Measurements from ENCODE around the gene SSTR4.

The SSTR4 gene

DNA sequence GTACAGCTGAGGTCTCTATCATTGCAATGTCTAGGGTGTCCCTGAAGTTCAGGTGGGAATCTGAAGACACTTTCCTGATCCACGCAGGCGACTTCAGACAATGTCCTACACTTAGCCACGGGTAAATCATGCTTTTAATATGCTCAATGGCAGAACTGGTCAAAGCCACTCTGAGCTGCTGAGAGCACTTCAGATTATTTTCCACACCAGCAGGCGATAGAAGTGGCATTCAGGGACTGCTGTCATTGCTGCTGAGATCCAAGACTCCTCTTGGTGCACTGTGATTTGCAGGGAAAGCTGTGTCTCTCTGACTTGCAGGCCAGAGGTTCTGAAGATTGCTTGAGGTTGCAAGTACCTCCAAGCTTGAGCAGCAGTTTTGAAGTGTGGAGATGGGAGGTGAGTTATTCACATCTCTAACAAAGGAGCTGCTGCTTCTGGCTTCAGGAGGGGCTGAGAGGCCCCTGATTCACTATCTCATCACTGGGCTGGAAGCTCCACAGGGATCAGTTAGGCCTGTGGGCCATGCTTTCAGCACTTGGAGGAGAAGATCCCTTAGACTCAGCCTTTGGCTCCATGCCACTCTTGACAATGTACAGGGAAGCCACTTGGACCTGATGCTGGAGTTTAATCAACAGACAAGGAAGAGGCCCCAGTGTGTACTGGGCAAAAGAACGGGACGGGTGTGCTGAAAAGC, 2.9 kb upstream of the SSTR4 start:
- peaks cover 0 to 19% of the 10 kb centered on the region in 2 donors for H3K27me3 ChIP-seq (ENCODE audit: control insufficient read depth in 1 of 2, insufficient read depth in 2 of 2, low read length in 2 of 2)
- no peak overlapping the region for H3K27ac ChIP-seq (ENCODE audit: low read depth, low read length)
- H3K9me3 ChIP-seq (ENCODE audit: low read length) = no peaks in the 10 kb centered on the region
- H3K4me3 ChIP-seq (ENCODE audit: low read depth in 1 of 2, low read length in 2 of 2) = no peak overlapping the region
- H3K9ac ChIP-seq (ENCODE audit: low read length) = no peak overlapping the region
- H3K36me3 ChIP-seq (ENCODE audit: insufficient read depth, low read length) = no peaks in the 10 kb centered on the region
- no peaks in the 10 kb centered on the region for H3K4me1 ChIP-seq (ENCODE audit: insufficient read depth, low read length)

GRCh38 chr20:23032750-23033078, 2.4 kb upstream of the SSTR4 start:
- Histone ChIP-seq H3K9me3 (ENCODE audit: low read length) (no peaks in the 10 kb centered on the region), H3K27me3 (ENCODE audit: control insufficient read depth in 1 of 2, insufficient read depth in 2 of 2, low read length in 2 of 2) (peaks cover 0 to 19% of the 10 kb centered on the region in 2 donors), H3K4me1 (ENCODE audit: insufficient read depth, low read length) (no peaks in the 10 kb centered on the region), H3K27ac (ENCODE audit: low read depth, low read length) (no peak overlapping the region), H3K36me3 (ENCODE audit: insufficient read depth, low read length) (no peaks in the 10 kb centered on the region), H3K4me3 (ENCODE audit: low read depth in 1 of 2, low read length in 2 of 2) (no peak overlapping the region), H3K9ac (ENCODE audit: low read length) (no peak overlapping the region)

DNA sequence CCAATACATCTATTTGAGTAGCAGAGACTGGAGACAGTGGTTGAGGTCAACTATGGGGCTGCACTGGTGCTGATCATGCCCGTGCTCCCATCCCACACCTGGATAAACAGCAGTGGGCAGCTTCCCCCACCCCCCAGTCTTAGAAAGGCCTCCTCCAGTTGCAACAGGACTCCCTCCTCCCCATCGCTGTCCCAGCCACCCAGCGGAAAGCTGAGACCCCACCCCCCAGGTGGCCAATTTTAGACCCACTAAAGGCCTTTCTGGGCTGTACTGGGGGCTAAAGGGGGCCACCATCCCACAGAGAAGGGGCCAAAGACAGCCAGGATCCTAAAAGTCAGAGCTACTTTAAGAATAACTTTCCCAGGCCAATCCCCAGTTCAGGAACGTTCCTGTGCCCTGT, 1.2 kb upstream of the SSTR4 start:
- Histone ChIP-seq H3K9me3 (ENCODE audit: low read length) (no peaks in the 10 kb centered on the region), H3K4me1 (ENCODE audit: insufficient read depth, low read length) (no peaks in the 10 kb centered on the region), H3K36me3 (ENCODE audit: insufficient read depth, low read length) (no peaks in the 10 kb centered on the region), H3K27ac (ENCODE audit: low read depth, low read length) (no peak overlapping the region), H3K4me3 (ENCODE audit: low read depth in 1 of 2, low read length in 2 of 2) (no peak overlapping the region), H3K9ac (ENCODE audit: low read length) (no peak overlapping the region), H3K27me3 (ENCODE audit: control insufficient read depth in 1 of 2, insufficient read depth in 2 of 2, low read length in 2 of 2) (peaks cover 0 to 19% of the 10 kb centered on the region in 2 donors)

- H3K27me3 ChIP-seq (ENCODE audit: control insufficient read depth in 1 of 2, insufficient read depth in 2 of 2, low read length in 2 of 2) = peaks cover 0 to 23% of the 10 kb centered on the region in 2 donors
- H3K4me3 ChIP-seq (ENCODE audit: low read depth in 1 of 2, low read length in 2 of 2) = no peak overlapping the region
- no peaks in the 10 kb centered on the region for H3K36me3 ChIP-seq (ENCODE audit: insufficient read depth, low read length)
These were observed 619 bp downstream of the SSTR4 start for GRCh38 chr20:23035731-23036130.

DNA sequence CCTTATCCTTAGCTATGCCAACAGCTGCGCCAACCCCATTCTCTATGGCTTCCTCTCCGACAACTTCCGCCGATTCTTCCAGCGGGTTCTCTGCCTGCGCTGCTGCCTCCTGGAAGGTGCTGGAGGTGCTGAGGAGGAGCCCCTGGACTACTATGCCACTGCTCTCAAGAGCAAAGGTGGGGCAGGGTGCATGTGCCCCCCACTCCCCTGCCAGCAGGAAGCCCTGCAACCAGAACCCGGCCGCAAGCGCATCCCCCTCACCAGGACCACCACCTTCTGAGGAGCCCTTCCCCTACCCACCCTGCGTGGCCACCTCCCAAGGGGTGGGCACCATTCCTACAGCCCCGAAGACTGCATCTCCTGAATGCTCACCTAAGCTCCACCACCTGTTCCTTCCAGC, 1.3 kb downstream of the SSTR4 start:
- no peaks in the 10 kb centered on the region for H3K36me3 ChIP-seq (ENCODE audit: insufficient read depth, low read length)
- peaks cover 0 to 26% of the 10 kb centered on the region in 2 donors for H3K27me3 ChIP-seq (ENCODE audit: control insufficient read depth in 1 of 2, insufficient read depth in 2 of 2, low read length in 2 of 2)
- H3K9me3 ChIP-seq (ENCODE audit: low read length) = no peaks in the 10 kb centered on the region
- no peaks in the 10 kb centered on the region for H3K4me1 ChIP-seq (ENCODE audit: insufficient read depth, low read length)
- no peak overlapping the region for H3K27ac ChIP-seq (ENCODE audit: low read depth, low read length)
- H3K9ac ChIP-seq (ENCODE audit: low read length) = no peak overlapping the region
- no peak overlapping the region for H3K4me3 ChIP-seq (ENCODE audit: low read depth in 1 of 2, low read length in 2 of 2)

More at GRCh38 chr20:23035731-23036130, 619 bp downstream of the SSTR4 start:
- H3K27ac ChIP-seq (ENCODE audit: low read depth, low read length) = no peak overlapping the region
- no peak overlapping the region for H3K9ac ChIP-seq (ENCODE audit: low read length)
- no peaks in the 10 kb centered on the region for H3K9me3 ChIP-seq (ENCODE audit: low read length)
- no peaks in the 10 kb centered on the region for H3K4me1 ChIP-seq (ENCODE audit: insufficient read depth, low read length)

DNA sequence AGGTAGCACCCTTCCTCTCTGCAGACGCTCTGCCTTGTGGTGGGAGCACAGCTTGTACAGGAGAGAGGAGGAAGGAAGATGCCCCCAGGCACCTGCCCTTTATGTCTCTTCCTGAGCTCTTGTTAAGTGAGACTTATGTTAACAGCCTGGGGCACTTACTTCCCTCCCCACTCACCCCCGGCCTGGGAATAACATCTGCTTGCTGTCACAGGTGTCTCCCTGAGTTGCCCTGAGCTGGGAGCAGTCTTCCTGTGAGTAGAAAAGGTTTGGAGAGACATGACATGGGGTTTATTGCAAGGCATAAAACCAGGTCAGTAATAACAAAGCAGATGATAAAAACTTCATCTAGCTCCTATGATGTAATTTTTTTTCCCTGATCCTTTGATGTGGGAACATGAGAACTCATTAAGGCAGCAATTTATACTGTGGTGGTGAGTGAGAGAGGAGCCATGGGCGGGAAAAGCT, 1.9 kb downstream of the SSTR4 start:
- no peak overlapping the region for H3K27ac ChIP-seq (ENCODE audit: low read depth, low read length)
- H3K36me3 ChIP-seq (ENCODE audit: insufficient read depth, low read length) = no peaks in the 10 kb centered on the region
- H3K27me3 ChIP-seq (ENCODE audit: control insufficient read depth in 1 of 2, insufficient read depth in 2 of 2, low read length in 2 of 2) = peaks cover 0 to 28% of the 10 kb centered on the region in 2 donors
- H3K9me3 ChIP-seq (ENCODE audit: low read length) = no peaks in the 10 kb centered on the region
- H3K9ac ChIP-seq (ENCODE audit: low read length) = no peak overlapping the region
- H3K4me1 ChIP-seq (ENCODE audit: insufficient read depth, low read length) = no peaks in the 10 kb centered on the region
- H3K4me3 ChIP-seq (ENCODE audit: low read depth in 1 of 2, low read length in 2 of 2) = no peak overlapping the region

- Histone ChIP-seq H3K4me1 (ENCODE audit: insufficient read depth, low read length) (no peaks in the 10 kb centered on the region), H3K36me3 (ENCODE audit: insufficient read depth, low read length) (no peaks in the 10 kb centered on the region), H3K9me3 (ENCODE audit: low read length) (no peaks in the 10 kb centered on the region), H3K9ac (ENCODE audit: low read length) (no peak overlapping the region), H3K27ac (ENCODE audit: low read depth, low read length) (no peak overlapping the region), H3K27me3 (ENCODE audit: control insufficient read depth in 1 of 2, insufficient read depth in 2 of 2, low read length in 2 of 2) (peaks cover 6 to 28% of the 10 kb centered on the region in 2 donors), H3K4me3 (ENCODE audit: low read depth in 1 of 2, low read length in 2 of 2) (no peak overlapping the region)
These were observed 4.2 kb downstream of the SSTR4 start for GRCh38 chr20:23039136-23039875.

DNA sequence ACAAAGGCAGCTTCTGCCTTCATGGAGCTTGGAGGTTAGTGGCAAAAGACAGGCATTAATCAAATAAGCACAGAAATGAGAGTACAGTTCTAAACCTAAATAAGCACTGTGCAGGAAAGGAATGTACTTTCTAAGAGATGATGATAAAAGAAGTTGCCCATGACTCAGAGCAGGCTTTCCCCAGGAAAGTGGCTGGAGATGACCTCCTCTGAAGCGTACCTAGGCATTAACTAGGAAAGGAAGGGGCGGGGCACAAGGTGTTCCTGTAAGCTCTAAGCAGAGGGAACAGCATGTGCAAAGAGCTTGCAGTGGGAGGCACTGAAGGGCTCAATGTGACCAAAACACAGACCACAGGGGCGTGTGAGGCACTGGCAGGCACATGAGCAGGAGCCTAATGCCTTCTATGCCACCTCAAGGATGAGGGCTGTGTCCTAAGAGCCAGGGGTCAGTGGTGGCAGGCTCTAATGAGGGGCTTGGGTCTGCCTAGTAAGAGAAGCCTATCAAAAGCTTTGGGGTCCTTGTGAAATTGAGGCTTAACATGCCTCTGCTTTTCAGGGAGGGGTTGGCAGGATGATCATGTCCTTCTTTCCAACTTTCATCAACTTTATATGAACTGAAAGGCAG, 4.9 kb downstream of the SSTR4 start:
- H3K27ac ChIP-seq (ENCODE audit: low read depth, low read length) = no peak overlapping the region

DNA sequence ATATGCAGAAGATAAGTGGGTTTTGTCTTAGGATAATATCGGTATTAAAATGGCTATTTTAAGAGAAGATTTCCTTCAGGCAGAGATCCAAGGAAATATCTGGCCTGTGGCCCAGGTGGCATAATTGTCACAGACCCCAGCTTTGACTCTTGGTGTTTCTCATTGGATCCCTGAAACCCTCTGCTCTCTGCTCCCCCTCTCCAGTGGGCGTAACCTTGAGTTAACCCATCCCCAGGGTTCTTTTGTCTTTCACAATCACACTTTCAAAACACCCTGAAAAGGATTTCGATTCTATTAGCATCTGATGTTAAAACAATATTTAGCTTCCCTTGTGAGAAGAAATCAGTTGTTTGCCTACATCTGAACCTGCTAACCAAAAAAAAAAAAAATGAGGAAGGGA, 7.2 kb downstream of the SSTR4 start:
- Histone ChIP-seq H3K9me3 (ENCODE audit: low read length) (no peaks in the 10 kb centered on the region), H3K27me3 (ENCODE audit: control insufficient read depth in 1 of 2, insufficient read depth in 2 of 2, low read length in 2 of 2) (peaks cover 17 to 26% of the 10 kb centered on the region in 2 donors)

More for the DNA sequence above, 4.9 kb downstream of the SSTR4 start:
- Histone ChIP-seq H3K9me3 (ENCODE audit: low read length) (no peaks in the 10 kb centered on the region), H3K9ac (ENCODE audit: low read length) (no peak overlapping the region), H3K4me3 (ENCODE audit: low read depth in 1 of 2, low read length in 2 of 2) (no peak overlapping the region), H3K4me1 (ENCODE audit: insufficient read depth, low read length) (no peaks in the 10 kb centered on the region), H3K27me3 (ENCODE audit: control insufficient read depth in 1 of 2, insufficient read depth in 2 of 2, low read length in 2 of 2) (peaks cover 6 to 26% of the 10 kb centered on the region in 2 donors), H3K36me3 (ENCODE audit: insufficient read depth, low read length) (no peaks in the 10 kb centered on the region)

DNA sequence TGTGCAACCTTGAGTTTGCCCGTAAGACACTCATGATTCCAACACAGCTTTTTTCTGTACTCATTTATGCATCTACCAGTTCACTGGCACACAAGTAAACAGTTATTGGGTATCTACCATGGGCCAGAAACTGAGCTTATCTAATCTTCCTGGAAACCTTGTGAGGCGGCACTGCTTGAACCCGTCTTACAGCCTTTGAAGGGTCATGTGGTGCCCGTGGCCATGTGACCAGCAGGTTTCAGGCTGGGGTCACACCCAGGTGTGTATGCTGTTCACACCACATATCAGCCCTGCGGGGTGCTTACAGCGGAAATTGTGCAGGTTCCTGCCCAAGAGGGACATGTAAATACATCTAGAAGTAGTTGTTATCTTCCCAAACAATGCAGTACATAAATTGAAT, 8.3 kb downstream of the SSTR4 start:
- Histone ChIP-seq H3K9me3 (ENCODE audit: low read length) (no peaks in the 10 kb centered on the region), H3K4me3 (ENCODE audit: low read depth in 1 of 2, low read length in 2 of 2) (no peak overlapping the region), H3K4me1 (ENCODE audit: insufficient read depth, low read length) (no peaks in the 10 kb centered on the region), H3K27ac (ENCODE audit: low read depth, low read length) (no peak overlapping the region), H3K27me3 (ENCODE audit: control insufficient read depth in 1 of 2, insufficient read depth in 2 of 2, low read length in 2 of 2) (peaks cover 21 to 36% of the 10 kb centered on the region in 2 donors), H3K9ac (ENCODE audit: low read length) (no peak overlapping the region), H3K36me3 (ENCODE audit: insufficient read depth, low read length) (no peaks in the 10 kb centered on the region)

More for the DNA sequence above, 7.2 kb downstream of the SSTR4 start:
- H3K9ac ChIP-seq (ENCODE audit: low read length) = no peak overlapping the region
- H3K27ac ChIP-seq (ENCODE audit: low read depth, low read length) = no peak overlapping the region
- no peaks in the 10 kb centered on the region for H3K36me3 ChIP-seq (ENCODE audit: insufficient read depth, low read length)
- no peak overlapping the region for H3K4me3 ChIP-seq (ENCODE audit: low read depth in 1 of 2, low read length in 2 of 2)
- H3K4me1 ChIP-seq (ENCODE audit: insufficient read depth, low read length) = no peaks in the 10 kb centered on the region

- Histone ChIP-seq H3K36me3 (ENCODE audit: insufficient read depth, low read length) (no peaks in the 10 kb centered on the region), H3K4me3 (ENCODE audit: low read depth in 1 of 2, low read length in 2 of 2) (no peak overlapping the region), H3K27me3 (ENCODE audit: control insufficient read depth in 1 of 2, insufficient read depth in 2 of 2, low read length in 2 of 2) (peaks cover 21 to 52% of the 10 kb centered on the region in 2 donors), H3K9me3 (ENCODE audit: low read length) (no peaks in the 10 kb centered on the region), H3K4me1 (ENCODE audit: insufficient read depth, low read length) (no peaks in the 10 kb centered on the region), H3K9ac (ENCODE audit: low read length) (no peak overlapping the region), H3K27ac (ENCODE audit: low read depth, low read length) (no peak overlapping the region)
These were observed 11.3 kb downstream of the SSTR4 start for GRCh38 chr20:23046431-23046830.

Measured in muscle layer of colon (tissue), 2 donors.